GDM1 (cell line): ENCODE results near the gene SMAD3.

Experiments used
- DNase-seq: peaks from one replicate; lab custom pipeline; 2025; lab: John Stamatoyannopoulos, UW

Gene SMAD3

DNA sequence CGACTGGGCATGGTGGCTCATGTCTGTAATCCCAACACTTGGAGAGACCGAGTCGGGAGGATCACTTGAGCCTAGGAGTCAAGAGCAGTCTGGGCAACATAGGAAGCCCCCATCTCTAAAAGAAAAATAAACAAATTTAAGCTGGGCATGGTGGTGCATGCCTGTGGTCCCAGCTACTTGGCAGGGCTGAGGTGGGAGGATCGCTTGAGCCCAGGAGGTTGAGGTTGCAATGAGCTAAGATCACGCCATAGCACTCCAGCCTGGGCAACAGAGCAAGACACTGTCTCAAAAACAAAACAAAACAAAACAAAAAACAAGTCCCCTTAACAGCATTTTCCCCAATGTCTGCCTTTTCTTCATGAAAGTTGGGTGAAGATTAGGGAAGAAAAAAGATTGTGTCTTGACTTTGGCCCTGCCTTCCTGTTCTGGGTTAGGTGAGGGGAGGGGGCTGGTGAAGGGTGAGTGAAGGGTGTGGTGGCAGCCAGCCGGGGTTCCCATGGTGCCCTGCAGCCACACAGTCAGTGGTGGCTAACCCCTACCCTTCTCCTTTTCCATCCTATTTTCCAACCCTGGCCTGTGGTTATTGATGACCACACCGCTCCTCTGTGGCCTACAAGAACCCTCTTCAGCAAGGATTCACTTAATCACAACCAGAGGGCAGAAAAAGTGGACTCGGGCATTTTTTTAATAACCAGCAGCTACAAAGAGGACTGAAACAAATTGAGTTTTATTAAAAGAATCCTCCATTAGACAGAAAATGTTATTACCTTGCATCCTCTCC is 28.4 kb upstream of the SMAD3 start:
- no peak for DNase-seq

- no peak for DNase-seq
Observed at GRCh38 chr15:67037694-67038093, 27.7 kb upstream of the SMAD3 start.

GRCh38 chr15:67038736-67039135 is 26.7 kb upstream of the SMAD3 start:
- DNase-seq, result no peak

- no peak for DNase-seq
Observed at GRCh38 chr15:67039384-67040075, 25.9 kb upstream of the SMAD3 start.

GRCh38 chr15:67040277-67040676 is 25.1 kb upstream of the SMAD3 start:
- no peak for DNase-seq

GRCh38 chr15:67042551-67043142 is 22.8 kb upstream of the SMAD3 start:
- DNase-seq, result peak; percentile 8

DNA sequence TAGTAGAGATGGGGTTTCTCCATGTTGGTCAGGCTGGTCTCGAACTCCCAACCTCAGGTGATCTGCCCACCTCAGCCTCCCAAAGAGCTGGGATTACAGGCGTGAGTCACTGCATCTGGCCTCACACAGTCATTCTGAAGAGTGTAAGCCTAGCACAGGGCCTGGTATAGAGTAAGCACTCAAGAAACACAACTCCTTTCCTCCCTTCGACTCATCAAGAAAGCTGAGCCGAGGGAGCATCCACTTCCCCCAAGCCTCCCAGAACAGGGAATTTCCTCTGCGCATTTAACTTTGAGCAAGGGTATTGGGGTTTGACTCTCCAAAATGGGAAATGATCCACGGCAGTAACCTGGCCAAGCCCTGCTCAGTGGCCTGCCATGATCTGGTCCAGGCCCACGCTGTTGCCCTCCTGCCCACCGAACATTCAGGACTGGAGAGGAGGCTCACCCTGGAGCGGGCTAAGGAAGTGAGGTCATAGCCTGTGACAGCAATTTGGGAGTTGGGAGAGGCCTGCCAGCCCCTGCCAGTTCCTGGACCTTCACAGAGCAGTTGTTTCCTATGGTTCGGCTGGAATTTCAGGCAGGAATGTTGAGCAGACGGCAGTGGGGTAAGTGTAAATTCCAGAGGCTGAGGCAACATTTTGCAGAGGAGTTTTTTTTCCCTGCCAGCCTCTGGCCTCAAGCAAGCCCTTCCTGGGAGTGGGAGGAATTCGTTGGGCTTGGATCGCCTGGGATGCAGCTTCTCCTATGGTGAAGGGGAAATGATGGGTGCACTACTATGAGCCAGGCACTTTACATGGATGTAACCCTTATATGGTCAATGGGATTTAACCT is 21.2 kb upstream of the SMAD3 start:
- DNase-seq, result no peak

GRCh38 chr15:67047149-67047661 is 18.2 kb upstream of the SMAD3 start:
- no peak for DNase-seq

GRCh38 chr15:67048281-67049279 is 16.8 kb upstream of the SMAD3 start:
- no peak for DNase-seq

DNA sequence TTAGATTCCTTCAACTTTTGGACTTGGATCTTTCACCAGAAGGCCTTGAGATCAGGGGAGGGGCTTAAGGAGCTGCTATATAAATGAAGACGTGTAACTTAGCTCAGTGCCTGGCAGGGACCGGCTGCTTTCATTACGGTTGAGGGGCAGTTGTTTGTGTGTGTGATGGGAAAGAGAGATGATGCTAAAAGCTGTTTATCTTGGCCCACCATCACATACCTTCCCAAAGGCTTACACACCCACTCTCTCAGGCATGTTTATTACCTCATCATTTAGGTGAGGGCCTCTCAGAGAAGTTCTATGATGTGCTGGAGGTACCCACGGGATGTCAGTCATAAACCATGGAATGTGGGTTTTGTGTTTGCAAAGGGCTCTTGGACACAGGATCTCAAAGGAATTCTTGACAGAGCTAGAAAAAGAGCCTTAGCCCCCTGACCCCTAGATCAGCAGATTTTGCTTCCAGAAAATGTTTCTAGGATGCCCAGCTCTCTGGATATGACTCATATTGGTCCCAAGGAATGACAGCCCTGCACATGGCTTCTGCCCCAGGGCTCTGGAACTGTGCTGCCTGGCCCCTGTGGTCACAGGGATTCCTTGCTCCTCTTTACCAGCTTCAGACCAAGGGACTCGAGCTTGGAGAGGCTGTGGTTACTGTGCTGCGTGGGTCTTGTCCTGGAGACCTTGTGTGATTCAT is 15.9 kb upstream of the SMAD3 start:
- no peak for DNase-seq

DNA sequence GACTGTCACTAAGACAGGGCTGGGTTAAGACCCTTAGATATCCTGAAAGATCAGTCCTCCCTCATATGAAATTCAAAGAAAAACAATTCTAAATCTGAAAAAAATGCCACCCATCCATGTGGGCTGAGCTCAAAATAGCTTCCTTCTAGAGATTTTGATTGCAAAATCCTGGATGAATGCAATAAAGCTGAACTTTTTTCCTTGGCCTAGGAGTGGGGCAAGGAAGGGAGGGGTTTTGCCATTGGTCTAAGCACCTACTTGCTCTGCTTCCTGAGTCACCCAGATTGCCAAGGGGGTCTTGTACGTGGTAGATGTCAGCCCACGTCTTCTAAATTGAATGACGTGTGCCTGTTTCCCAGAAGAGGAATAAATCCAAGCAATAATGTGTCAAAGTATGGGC is 15.3 kb upstream of the SMAD3 start:
- no peak for DNase-seq

GRCh38 chr15:67050522-67051087 is 14.8 kb upstream of the SMAD3 start:
- DNase-seq, result no peak

GRCh38 chr15:67051088-67052045 is 14.0 kb upstream of the SMAD3 start:
- DNase-seq, result no peak

DNA sequence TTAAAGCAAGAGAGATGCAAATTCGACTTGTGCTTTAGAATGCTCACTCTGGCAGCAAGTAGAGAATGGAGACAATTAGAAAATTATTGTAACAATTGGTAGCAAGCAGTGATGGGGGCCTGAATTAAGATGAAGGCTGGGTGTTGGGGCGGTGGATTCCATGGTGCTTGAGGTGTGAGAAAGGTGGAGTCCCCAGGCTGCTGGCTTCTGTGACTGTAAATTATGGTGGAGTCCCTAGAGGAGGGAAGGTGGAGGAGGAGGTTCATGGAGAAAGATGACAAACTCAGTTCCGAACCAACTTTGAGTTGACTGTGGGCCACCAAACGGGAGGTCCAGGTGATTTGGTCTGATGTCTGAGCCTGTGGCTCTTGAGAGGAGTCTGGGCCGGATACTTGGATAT is 10.7 kb upstream of the SMAD3 start:
- DNase-seq, result no peak

DNA sequence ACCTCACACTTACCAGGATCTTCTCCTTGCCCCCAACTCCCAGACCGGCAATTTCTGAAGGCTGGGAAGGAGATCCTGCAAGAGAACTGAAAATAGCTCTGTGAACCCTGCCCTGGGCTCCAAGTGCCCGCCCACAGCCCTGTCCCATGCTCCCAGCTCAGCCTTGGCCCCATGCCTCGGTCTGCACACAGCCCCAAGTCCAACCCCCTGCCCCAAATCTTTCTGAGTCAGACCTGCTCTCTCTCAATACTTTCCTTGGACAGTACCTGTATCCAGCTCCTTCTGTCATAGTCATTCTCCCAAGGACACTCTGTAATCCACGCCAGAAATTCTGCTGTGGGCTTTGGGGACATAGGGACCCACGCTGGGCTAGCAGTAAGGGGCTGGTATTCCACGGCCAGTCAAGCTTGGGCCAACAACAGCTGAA is 6.3 kb upstream of the SMAD3 start:
- no peak for DNase-seq

GRCh38 chr15:67061811-67062368 is 3.5 kb upstream of the SMAD3 start:
- DNase-seq, result no peak

GRCh38 chr15:67062369-67062985 is 2.9 kb upstream of the SMAD3 start:
- no peak for DNase-seq
